Non-pigmented ciliary epithelial cell (primary cell): ENCODE measurements around the gene OR5A1.

ENCODE experiments used
- DNase-seq: peaks from one replicate; pipeline ENCODE4 v3.0.0-alpha.2; 2010; ENCODE audit warnings: low read depth

Gene OR5A1

DNA sequence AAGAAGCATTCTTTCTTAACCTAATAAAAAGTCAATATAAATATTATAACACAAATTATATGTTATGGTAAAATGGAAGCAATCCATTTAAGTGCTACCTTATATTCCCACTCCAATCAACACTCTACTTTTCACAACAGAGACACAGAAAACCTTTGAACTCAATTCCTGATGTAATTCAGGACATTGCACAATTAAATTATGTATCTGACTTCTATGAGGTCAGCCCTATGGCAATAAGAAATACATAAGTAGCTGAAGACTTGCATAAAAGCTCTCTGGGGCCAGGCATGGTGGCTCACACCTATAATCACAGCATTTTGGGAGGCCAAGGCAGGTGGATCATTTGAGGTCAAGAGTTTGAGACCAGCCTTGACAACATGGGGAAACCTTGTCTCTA is 43.6 kb downstream of the OR5A1 start:
- DNase-seq = no peak

DNA sequence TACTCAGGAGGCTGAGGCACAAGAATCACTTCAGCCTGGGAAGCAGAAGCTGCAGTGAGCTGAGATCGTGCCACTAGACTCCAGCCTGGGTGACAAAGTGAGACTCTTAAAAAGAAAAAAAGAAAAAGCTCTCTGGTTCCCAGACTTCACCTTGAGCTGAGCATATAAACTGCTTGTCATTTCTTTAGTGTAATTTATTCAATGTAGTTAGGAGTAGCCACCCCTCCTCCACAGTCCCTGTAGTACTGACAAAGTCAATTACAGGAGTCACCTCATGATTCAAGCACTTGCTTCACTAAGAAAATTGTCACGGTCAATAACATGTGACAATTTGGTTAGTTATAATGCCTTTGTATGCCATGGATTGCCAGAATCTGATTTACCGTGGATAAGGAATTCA is 44.1 kb downstream of the OR5A1 start:
- no peak for DNase-seq
